SK-N-DZ (cell line): Measurements from ENCODE around the gene RADIL. TPM values are rescaled to one million over a fixed set of nuclear protein-coding genes. Genes with fewer than 3 reads are reported as not detected.
A peak's percentile ranks its signal among the peaks of the same experiment; 100 is the strongest.
"Not testable (repeated sequence)": the region's sequence is repeated elsewhere in the genome, so short reads cannot be mapped to it uniquely, and the experiment has no call there.

Experiments used
- DNase-seq: peaks from one replicate; pipeline ENCODE4 v3.0.0-alpha.2; 2015; ENCODE audit warnings: low spot score
- polyA plus RNA-seq, 2 experiments: library from polyadenylated mRNA; depleted of rRNA; stranded (reverse); fragments of >200 nt; gene quantifications; 2 replicates each; pipeline ENCODE4 v1.2.3, GENCODE V29; 2014

RADIL gene
- 17.5 and 18.7 TPM in 2 replicates for polyA plus RNA-seq (2014; cell fraction: cytosol; rRNA removed)
- 13.5 and 25.6 TPM in 2 replicates for polyA plus RNA-seq (2014; cell fraction: nucleus; rRNA removed)

GRCh38 chr7:4883372-4884144 lies at the start of gene RADIL:
Gene RADIL (minus strand): TSS chr7:4883716. CDS start chr7:4878139, 5,577 bp downstream.
- peak; percentile 88 for DNase-seq

GRCh38 chr7:4931943-4932342 lies 48.4 kb upstream of the RADIL start:
- no peak for DNase-seq

GRCh38 chr7:4929005-4929404 lies 45.5 kb upstream of the RADIL start:
- DNase-seq = no peak

GRCh38 chr7:4928445-4928844 lies 44.9 kb upstream of the RADIL start:
- no peak for DNase-seq

GRCh38 chr7:4919969-4920766 lies 36.7 kb upstream of the RADIL start:
- DNase-seq = no peak

- no peak for DNase-seq
Observed at GRCh38 chr7:4916113-4916512, 32.6 kb upstream of the RADIL start.

- DNase-seq = no peak
Observed at GRCh38 chr7:4911111-4911828, 27.8 kb upstream of the RADIL start.

- no peak for DNase-seq
Observed at GRCh38 chr7:4906682-4907081, 23.2 kb upstream of the RADIL start.

GRCh38 chr7:4905171-4905570 lies 21.7 kb upstream of the RADIL start:
- DNase-seq = no peak

- DNase-seq = no peak
Observed at GRCh38 chr7:4904346-4904745, 20.8 kb upstream of the RADIL start.

GRCh38 chr7:4895766-4896165 lies 12.2 kb upstream of the RADIL start:
- no peak for DNase-seq

- no peak for DNase-seq
Observed at GRCh38 chr7:4894482-4894881, 11.0 kb upstream of the RADIL start.

GRCh38 chr7:4893929-4894475 lies 10.5 kb upstream of the RADIL start:
- no peak for DNase-seq

- DNase-seq = not testable (repeated sequence)
Observed at GRCh38 chr7:4893188-4893587, 9.7 kb upstream of the RADIL start.

GRCh38 chr7:4891522-4891921 lies 8.0 kb upstream of the RADIL start:
- DNase-seq = not testable (repeated sequence)

GRCh38 chr7:4889682-4890081 lies 6.2 kb upstream of the RADIL start:
- DNase-seq = no peak

- DNase-seq = no peak
Observed at GRCh38 chr7:4888161-4888560, 4.6 kb upstream of the RADIL start.

- no peak for DNase-seq
Observed at GRCh38 chr7:4886671-4887070, 3.2 kb upstream of the RADIL start.

- no peak for DNase-seq
Observed at GRCh38 chr7:4885317-4885807, 1.8 kb upstream of the RADIL start.

- no peak for DNase-seq
Observed at GRCh38 chr7:4884164-4884563, 648 bp upstream of the RADIL start.

GRCh38 chr7:4883033-4883371 lies 514 bp downstream of the RADIL start:
- DNase-seq = no peak
